Measurements from ENCODE around the gene C1orf122.

Gene C1orf122

DNA sequence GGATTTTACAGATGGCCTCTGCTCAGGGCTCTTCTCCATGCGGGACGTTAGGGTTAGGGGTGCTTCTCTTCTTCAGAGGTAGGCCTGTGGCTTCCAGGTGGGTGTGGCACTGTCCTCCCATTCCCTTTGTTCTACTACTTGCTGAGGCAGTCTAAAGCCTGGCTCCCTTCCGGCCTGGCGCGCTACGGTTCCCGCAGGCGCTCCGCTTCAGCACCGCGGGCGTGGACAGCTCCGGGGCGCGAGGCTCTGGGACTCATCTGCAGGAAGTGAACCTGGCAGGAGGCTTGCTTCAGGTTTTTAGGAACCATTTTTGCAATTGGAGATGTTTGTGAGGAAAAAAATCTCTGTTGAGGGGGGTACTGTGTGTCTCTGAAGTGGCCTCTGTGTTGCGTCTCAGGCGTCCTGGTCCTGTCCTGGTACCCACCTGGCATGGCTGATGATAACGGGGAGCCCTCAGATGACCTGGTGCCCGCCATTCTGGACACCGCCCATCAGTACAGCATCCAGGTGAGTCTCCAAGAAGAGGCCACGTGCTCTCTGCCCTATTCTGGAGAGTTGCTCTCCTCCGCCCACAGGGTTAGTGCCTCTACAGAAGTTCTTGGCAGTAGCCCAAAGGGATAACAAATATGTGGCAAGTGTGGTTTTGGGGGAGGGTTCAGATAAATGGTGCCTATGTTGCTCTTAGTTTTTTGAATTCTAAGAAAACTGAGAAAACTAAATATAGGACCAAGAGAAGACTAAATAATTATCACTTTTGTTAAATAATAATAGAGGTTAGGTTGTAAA lies 12.1 kb upstream of the C1orf122 start:
- TF ChIP-seq, protein P1, sequence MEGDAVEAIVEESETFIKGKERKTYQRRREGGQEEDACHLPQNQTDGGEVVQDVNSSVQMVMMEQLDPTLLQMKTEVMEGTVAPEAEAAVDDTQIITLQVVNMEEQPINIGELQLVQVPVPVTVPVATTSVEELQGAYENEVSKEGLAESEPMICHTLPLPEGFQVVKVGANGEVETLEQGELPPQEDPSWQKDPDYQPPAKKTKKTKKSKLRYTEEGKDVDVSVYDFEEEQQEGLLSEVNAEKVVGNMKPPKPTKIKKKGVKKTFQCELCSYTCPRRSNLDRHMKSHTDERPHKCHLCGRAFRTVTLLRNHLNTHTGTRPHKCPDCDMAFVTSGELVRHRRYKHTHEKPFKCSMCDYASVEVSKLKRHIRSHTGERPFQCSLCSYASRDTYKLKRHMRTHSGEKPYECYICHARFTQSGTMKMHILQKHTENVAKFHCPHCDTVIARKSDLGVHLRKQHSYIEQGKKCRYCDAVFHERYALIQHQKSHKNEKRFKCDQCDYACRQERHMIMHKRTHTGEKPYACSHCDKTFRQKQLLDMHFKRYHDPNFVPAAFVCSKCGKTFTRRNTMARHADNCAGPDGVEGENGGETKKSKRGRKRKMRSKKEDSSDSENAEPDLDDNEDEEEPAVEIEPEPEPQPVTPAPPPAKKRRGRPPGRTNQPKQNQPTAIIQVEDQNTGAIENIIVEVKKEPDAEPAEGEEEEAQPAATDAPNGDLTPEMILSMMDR (IDR thresholded peaks at IDR 0.05; ENCODE audit: control extremely low read depth, extremely low read depth, low read depth, missing control alignments), result no peak
- DNase-seq (ENCODE audit: extremely low spot score), result peak; percentile 66
- CTCF ChIA-PET, result interaction anchor here (1.2 to 1.9 kb wide), 3 partner anchors 11 to 16 kb away, joined by 4 to 5 read pairs (median 4); partner anchors contain the start of genes C1orf122 and YRDC
- POLR2A ChIA-PET, result no interaction called here

GRCh38 chr1:37797750-37798345 lies 9.7 kb upstream of the C1orf122 start:
- no peak for DNase-seq (ENCODE audit: extremely low spot score)
- TF ChIP-seq, protein P1 (IDR thresholded peaks at IDR 0.05; ENCODE audit: control extremely low read depth, extremely low read depth, low read depth, missing control alignments), result no peak
- CTCF ChIA-PET, result interaction anchor here (1.0 to 1.9 kb wide), 3 partner anchors 9 to 62 kb away, joined by 3 to 6 read pairs (median 4); partner anchors contain the start of gene MTF1
- POLR2A ChIA-PET, result interaction anchor here (0.7 kb wide), 1 partner anchor 50 kb away, joined by 6 read pairs; no protein-coding TSS in a partner anchor

DNA sequence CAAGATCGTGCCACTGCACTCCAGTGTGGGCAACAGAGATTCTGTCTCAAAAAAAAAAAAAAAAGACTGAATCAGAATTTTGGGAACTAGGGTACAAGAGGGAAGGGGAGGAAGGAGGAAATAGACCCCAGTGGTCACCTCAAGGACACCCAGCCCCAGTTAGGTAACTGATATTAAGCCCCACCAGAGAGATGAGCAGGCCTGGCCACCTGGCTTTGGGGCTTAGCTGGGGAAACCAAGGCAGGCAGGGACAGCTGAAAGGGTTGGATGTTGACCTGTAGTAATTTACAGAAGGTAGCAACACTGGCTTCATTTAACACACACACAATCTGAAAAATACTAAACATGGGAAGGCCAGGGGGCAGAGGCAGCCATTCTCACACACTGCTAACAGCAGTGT lies 5.2 kb upstream of the C1orf122 start:
- POLR2A ChIA-PET, result no interaction called here
- DNase-seq (ENCODE audit: extremely low spot score), result no peak
- CTCF ChIA-PET, result no interaction called here
- TF ChIP-seq, protein P1 (IDR thresholded peaks at IDR 0.05; ENCODE audit: control extremely low read depth, extremely low read depth, low read depth, missing control alignments), result no peak

DNA sequence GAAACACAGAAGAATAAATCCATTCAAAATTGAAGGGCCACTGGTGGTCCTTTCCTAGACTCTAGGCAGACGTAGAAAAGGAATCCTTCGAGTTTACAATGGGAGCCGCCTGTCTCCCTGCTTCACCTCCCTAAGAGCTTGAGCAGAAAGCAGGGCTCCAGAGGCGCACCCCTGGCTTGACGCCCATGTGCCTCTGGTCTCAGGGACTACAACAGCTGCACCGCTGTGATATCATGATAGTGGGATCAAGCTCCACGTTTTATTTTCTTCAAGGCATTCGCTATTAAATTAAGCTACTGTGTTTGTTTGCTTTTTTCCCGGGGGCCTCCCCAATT lies 403 bp upstream of the C1orf122 start:
- TF ChIP-seq, protein P1 (IDR thresholded peaks at IDR 0.05; ENCODE audit: control extremely low read depth, extremely low read depth, low read depth, missing control alignments), result no peak
- CTCF ChIA-PET, result interaction anchor here (1.2 to 2.7 kb wide), 4 partner anchors 10 to 13 kb away, joined by 3 to 11 read pairs (median 4); no protein-coding TSS in a partner anchor

GRCh38 chr1:37808369-37809319 lies 1.1 kb downstream of the C1orf122 start:
- ChIA-PET POLR2A (interaction anchor here (0.6 to 1.4 kb wide), 8 partner anchors 9 to 1203 kb away, joined by 3 to 8 read pairs (median 4); no protein-coding TSS in a partner anchor), CTCF (interaction anchor here (0.6 to 2.7 kb wide), 9 partner anchors 8 to 141 kb away, joined by 3 to 11 read pairs (median 3); partner anchors contain the start of gene MTF1)
- TF ChIP-seq, protein P1 (IDR thresholded peaks at IDR 0.05; ENCODE audit: control extremely low read depth, extremely low read depth, low read depth, missing control alignments), result no peak
- DNase-seq (ENCODE audit: extremely low spot score), result peak; percentile 84

More for the DNA sequence above, 403 bp upstream of the C1orf122 start:
- DNase-seq (ENCODE audit: extremely low spot score), result no peak
- POLR2A ChIA-PET, result interaction anchor here (1.0 to 1.4 kb wide), 2 partner anchors 16 to 53 kb away, joined by 3 to 5 read pairs; no protein-coding TSS in a partner anchor

DNA sequence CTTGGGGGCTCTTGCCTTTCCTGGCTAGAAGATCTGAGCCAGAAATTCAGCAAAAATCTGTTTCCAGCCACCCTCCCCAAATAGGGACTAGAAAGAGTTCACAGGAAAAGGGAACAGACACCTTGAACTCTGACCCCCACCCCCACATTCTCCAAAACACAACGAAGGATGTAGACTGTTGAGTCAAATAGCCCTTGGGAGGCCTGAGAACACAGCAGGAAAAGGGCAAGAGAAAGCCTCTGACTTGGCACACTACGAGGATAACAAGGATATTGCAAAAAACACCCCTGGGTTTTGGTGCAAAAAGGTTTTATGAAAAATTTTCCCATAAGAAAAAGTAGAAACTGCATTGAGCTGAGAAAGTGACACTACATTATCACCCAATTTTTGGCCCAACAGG lies 2.4 kb downstream of the C1orf122 start:
- DNase-seq (ENCODE audit: extremely low spot score), result no peak
- ChIA-PET CTCF (no interaction called here), POLR2A (no interaction called here)
- TF ChIP-seq, protein P1 (IDR thresholded peaks at IDR 0.05; ENCODE audit: control extremely low read depth, extremely low read depth, low read depth, missing control alignments), result no peak
